MM.1S (cell line): Measurements from ENCODE around the gene SORCS2.

Source experiments
- DNase-seq: peaks from one replicate; pipeline ENCODE4 v3.0.0-alpha.2; 2015
- H2AFZ ChIP-seq: fragments of 300-600 bp; sonication (generic); 2 replicates; pipeline ENCODE4 v1.6.0; 2016; ENCODE audit warnings: antibody characterized with exemption, low read length
- H3F3A ChIP-seq: fragments of 300-600 bp; sonication (generic); 2 replicates; pipeline ENCODE4 v1.6.1; 2016; ENCODE audit warnings: mild to moderate bottlenecking, antibody characterized with exemption, low read length, moderate library complexity, mixed read lengths; ENCODE audit not compliant: insufficient read depth
- H3K27ac ChIP-seq: fragments of 300-600 bp; sonication (generic); 2 replicates; pipeline ENCODE4 v1.5.1; 2016; ENCODE audit warnings: mild to moderate bottlenecking, low read length
- H3K27me3 ChIP-seq: fragments of 300-600 bp; sonication (generic); replicated peaks from 2 replicates; pipeline ENCODE4 v1.6.0; 2016; ENCODE audit warnings: low read length; ENCODE audit not compliant: insufficient read depth
- H3K36me3 ChIP-seq: fragments of 300-600 bp; sonication (generic); replicated peaks from 2 replicates; pipeline ENCODE4 v1.6.1; 2016; ENCODE audit warnings: mild to moderate bottlenecking, low read length, mixed read lengths; ENCODE audit not compliant: insufficient read depth
- H3K4me1 ChIP-seq: fragments of 300-600 bp; sonication (generic); 2 replicates; pipeline ENCODE4 v1.6.1; 2016; ENCODE audit warnings: low read length, mixed read lengths
- H3K4me2 ChIP-seq: fragments of 300-600 bp; sonication (generic); 2 replicates; pipeline ENCODE4 v1.6.0; 2016; ENCODE audit warnings: low read depth, low read length
- H3K4me3 ChIP-seq: fragments of 300-600 bp; sonication (generic); 2 replicates; pipeline ENCODE4 v1.5.1; 2016; ENCODE audit warnings: low read length, mixed read lengths
- H3K79me2 ChIP-seq: fragments of 300-600 bp; sonication (generic); 2 replicates; pipeline ENCODE4 v1.6.1; 2016; ENCODE audit warnings: mixed run types, low read length, mixed read lengths
- H3K9ac ChIP-seq: fragments of 300-600 bp; sonication (generic); 2 replicates; pipeline ENCODE4 v1.6.1; 2016; ENCODE audit warnings: low read length, mixed read lengths
- H3K9me2 ChIP-seq: fragments of 300-600 bp; sonication (generic); replicated peaks from 2 replicates; pipeline ENCODE4 v1.6.1; 2016; ENCODE audit warnings: mild to moderate bottlenecking, low read length, mixed read lengths; ENCODE audit not compliant: insufficient read depth
- H3K9me3 ChIP-seq: fragments of 300-600 bp; sonication (generic); replicated peaks from 2 replicates; pipeline ENCODE4 v1.6.1; 2016; ENCODE audit warnings: mild to moderate bottlenecking, low read length, mixed read lengths; ENCODE audit not compliant: insufficient read depth
- H4K20me1 ChIP-seq: fragments of 300-600 bp; sonication (generic); 2 replicates; pipeline ENCODE4 v1.6.1; 2016; ENCODE audit warnings: mild to moderate bottlenecking, low read length, moderate library complexity, mixed read lengths; ENCODE audit not compliant: insufficient read depth
- CTCF ChIP-seq: fragments of 300-600 bp; sonication (generic); IDR thresholded peaks from 2 replicates; pipeline ENCODE4 v1.5.1; 2016; ENCODE audit warnings: antibody characterized with exemption, low read length, mixed read lengths
- EZH2 ChIP-seq: fragments of 300-600 bp; sonication (generic); optimal IDR thresholded peaks from 2 replicates; pipeline ENCODE3; 2017; ENCODE audit warnings: low read depth, mild to moderate bottlenecking, antibody characterized with exemption, low read length, mixed read lengths
- EZH2phosphoT487 ChIP-seq: fragments of 300-600 bp; sonication (generic); IDR thresholded peaks from 2 replicates; pipeline ENCODE4 v1.6.1; 2018; ENCODE audit warnings: antibody characterized with exemption, low read length

SORCS2 gene

GRCh38 chr4:7172946-7173345, 19.4 kb upstream of the SORCS2 start:
- Histone ChIP-seq H3K79me2 (no peaks in the 10 kb centered on the region), H3K27me3 (peaks cover 93% of the 10 kb centered on the region), H2AFZ (no peak overlapping the region), H3K9me2 (no peaks in the 10 kb centered on the region), H3K36me3 (no peaks in the 10 kb centered on the region), H4K20me1 (no peaks in the 10 kb centered on the region), H3K9me3 (no peaks in the 10 kb centered on the region), H3K9ac (no peak overlapping the region), H3K4me2 (no peak overlapping the region), H3K4me3 (no peak overlapping the region), H3K27ac (no peak overlapping the region), H3K4me1 (no peaks in the 10 kb centered on the region), H3F3A (no peaks in the 10 kb centered on the region)
- TF ChIP-seq EZH2 (no peak), CTCF (no peak)
- no peak for DNase-seq

GRCh38 chr4:7173841-7174449, 18.4 kb upstream of the SORCS2 start:
- Histone ChIP-seq H4K20me1 (no peaks in the 10 kb centered on the region), H3K27me3 (peaks cover 88% of the 10 kb centered on the region), H3K27ac (no peak overlapping the region), H3K9me2 (no peaks in the 10 kb centered on the region), H3K9ac (no peak overlapping the region), H2AFZ (no peak overlapping the region), H3K4me1 (no peaks in the 10 kb centered on the region), H3K79me2 (no peaks in the 10 kb centered on the region), H3K4me2 (no peak overlapping the region), H3F3A (no peaks in the 10 kb centered on the region), H3K36me3 (no peaks in the 10 kb centered on the region), H3K4me3 (no peak overlapping the region), H3K9me3 (no peaks in the 10 kb centered on the region)
- TF ChIP-seq EZH2 (no peak), EZH2phosphoT487 (no peak), CTCF (no peak)
- DNase-seq: no peak

- Histone ChIP-seq H3K27me3 (peaks cover 72% of the 10 kb centered on the region), H3F3A (no peaks in the 10 kb centered on the region), H3K79me2 (no peaks in the 10 kb centered on the region), H3K9ac (no peak overlapping the region), H3K4me3 (no peak overlapping the region), H2AFZ (no peak overlapping the region), H3K9me2 (no peaks in the 10 kb centered on the region), H4K20me1 (no peaks in the 10 kb centered on the region), H3K36me3 (no peaks in the 10 kb centered on the region), H3K4me2 (no peak overlapping the region), H3K9me3 (no peaks in the 10 kb centered on the region), H3K27ac (no peak overlapping the region), H3K4me1 (no peaks in the 10 kb centered on the region)
- TF ChIP-seq EZH2 (no peak), EZH2phosphoT487 (no peak), CTCF (no peak)
- no peak for DNase-seq
Observed at GRCh38 chr4:7179158-7179557, 13.2 kb upstream of the SORCS2 start.
